Measurements from ENCODE around the gene NME3. TPM values are rescaled to one million over a fixed set of nuclear protein-coding genes. Genes with fewer than 3 reads are reported as not detected.

NME3 gene
- total and polyA plus RNA-seq, 2 donors (not counting 3 experiments of a cell fraction or from before 2014, with no cell fraction given), result 38.2 to 74.4 TPM

GRCh38 chr16:1762196-1762878 lies 9.0 kb downstream of the NME3 start:
- Histone ChIP-seq H3K9ac (replicated peaks; ENCODE audit: extremely low read depth, insufficient read depth, low read length) (no peak overlapping the region), H3K79me2 (ENCODE audit: control insufficient read depth, insufficient read depth, low read length) (no peaks in the 10 kb centered on the region), H3K27me3 (ENCODE audit: control insufficient read depth in 2 of 2, insufficient read depth in 2 of 2, low read length in 2 of 2) (no peaks in the 10 kb centered on the region), H3K4me1 (ENCODE audit: control insufficient read depth, extremely low read depth, insufficient read depth, low read length) (no peaks in the 10 kb centered on the region), H3K9me1 (replicated peaks; ENCODE audit: control insufficient read depth, extremely low read depth, insufficient read depth, low read length) (no peaks in the 10 kb centered on the region), H2AFZ (ENCODE audit: low read depth, low read length) (no peak overlapping the region), H4K20me1 (replicated peaks; ENCODE audit: control insufficient read depth, extremely low read depth, insufficient read depth, low read length) (no peaks in the 10 kb centered on the region), H3K36me3 (ENCODE audit: control insufficient read depth in 2 of 2, extremely low read depth in 1 of 2, insufficient read depth in 2 of 2, low read length in 2 of 2) (peaks cover 5 to 54% of the 10 kb centered on the region in 2 experiments), H3K9me3 (replicated peaks; ENCODE audit: control insufficient read depth, insufficient read depth, low read length) (no peaks in the 10 kb centered on the region), H3K4me3 (replicated peaks in 1 of 3; ENCODE audit: insufficient read depth in 1 of 3, low read depth in 1 of 3, low read length in 3 of 3) (no peak overlapping the region), H3K4me2 (ENCODE audit: insufficient read depth, low read length) (no peak overlapping the region), H3K27ac (ENCODE audit: insufficient read depth, low read depth, low read length) (no peak overlapping the region)
- TF ChIP-seq MYC (IDR thresholded peaks at IDR 0.05; ENCODE audit: low read depth, low read length), result no peak
- no peak for TF ChIP-seq JUN (IDR thresholded peaks at IDR 0.05; ENCODE audit: borderline replicate concordance, insufficient read depth, insufficient read length, low read depth)
- no peak for TF ChIP-seq MAX (IDR thresholded peaks at IDR 0.05; ENCODE audit: insufficient read depth, insufficient read length)
- ChIA-PET POLR2A (no interaction called here), CTCF (interaction anchor here (0.9 kb wide), 1 partner anchor 59 kb away, joined by 3 read pairs; no protein-coding TSS in a partner anchor)
- DNase-seq (ENCODE audit: low read depth, low spot score) (no peak), FAIRE-seq (no peak)
- dilution Hi-C loops (cut with MboI; ENCODE audit: extremely low pct_ligation_motif_present, low sequenced_read_pairs), result no loop called here
- no TSS peak for BruUV-seq (replicated peaks)
- intact Hi-C loops (cut with micrococcal nuclease), result no loop called here

- Histone ChIP-seq H3K4me2 (ENCODE audit: insufficient read depth, low read length) (no peak overlapping the region), H3K9me1 (replicated peaks; ENCODE audit: control insufficient read depth, extremely low read depth, insufficient read depth, low read length) (no peaks in the 10 kb centered on the region), H3K36me3 (ENCODE audit: control insufficient read depth in 2 of 2, extremely low read depth in 1 of 2, insufficient read depth in 2 of 2, low read length in 2 of 2) (peaks cover 5 to 48% of the 10 kb centered on the region in 2 experiments), H4K20me1 (replicated peaks; ENCODE audit: control insufficient read depth, extremely low read depth, insufficient read depth, low read length) (no peaks in the 10 kb centered on the region), H3K4me3 (replicated peaks in 1 of 3; ENCODE audit: insufficient read depth in 1 of 3, low read depth in 1 of 3, low read length in 3 of 3) (no peak overlapping the region), H3K9ac (replicated peaks; ENCODE audit: extremely low read depth, insufficient read depth, low read length) (no peak overlapping the region), H3K79me2 (ENCODE audit: control insufficient read depth, insufficient read depth, low read length) (no peaks in the 10 kb centered on the region), H3K9me3 (replicated peaks; ENCODE audit: control insufficient read depth, insufficient read depth, low read length) (no peaks in the 10 kb centered on the region), H2AFZ (ENCODE audit: low read depth, low read length) (no peak overlapping the region), H3K27ac (ENCODE audit: insufficient read depth, low read depth, low read length) (no peak overlapping the region), H3K27me3 (ENCODE audit: control insufficient read depth in 2 of 2, insufficient read depth in 2 of 2, low read length in 2 of 2) (no peaks in the 10 kb centered on the region), H3K4me1 (ENCODE audit: control insufficient read depth, extremely low read depth, insufficient read depth, low read length) (no peaks in the 10 kb centered on the region)
- intact Hi-C loops (cut with micrococcal nuclease) (no loop called here), dilution Hi-C loops (cut with MboI; ENCODE audit: extremely low pct_ligation_motif_present, low sequenced_read_pairs) (no loop called here)
- no peak for DNase-seq (ENCODE audit: low read depth, low spot score)
- BruUV-seq (replicated peaks), result no TSS peak
- ChIA-PET POLR2A (no interaction called here), CTCF (no interaction called here)
- FAIRE-seq, result no peak
- TF ChIP-seq FOS (IDR thresholded peaks at IDR 0.05; ENCODE audit: borderline replicate concordance, insufficient read depth, low read length) (no peak), GATA2 (IDR thresholded peaks at IDR 0.05; ENCODE audit: insufficient read depth, insufficient read length, low read depth, low read length) (no peak), POLR2A (IDR thresholded peaks at IDR 0.05; ENCODE audit: low read depth, low read length) (no peak), CTCF (IDR thresholded peaks at IDR 0.05; ENCODE audit: extremely low read depth in 1 of 2, insufficient read depth in 1 of 2, low read depth in 1 of 2, low read length in 2 of 2) (no peak), MYC (IDR thresholded peaks at IDR 0.05; ENCODE audit: low read depth, low read length) (no peak), JUN (IDR thresholded peaks at IDR 0.05; ENCODE audit: borderline replicate concordance, insufficient read depth, insufficient read length, low read depth) (no peak)
Observed at GRCh38 chr16:1761751-1762150, 9.6 kb downstream of the NME3 start.

Data from endothelial cell of umbilical vein (primary cell).